ENCODE measurements around the gene TRPC4AP. TPM values are rescaled to one million over a fixed set of nuclear protein-coding genes. Genes with fewer than 3 reads are reported as not detected.

The TRPC4AP gene
- total and polyA plus RNA-seq, 10 of the 15 experiments (the other 5 are each of a cell fraction or from before 2014, with no cell fraction given): 1.1 to 61.7 (median 41.2) TPM

GRCh38 chr20:35013421-35014411 lies 78.9 kb downstream of the TRPC4AP start:
- Histone ChIP-seq H2AFZ (ENCODE audit: control insufficient read depth, low read depth, low read length) (no peak overlapping the region), H3K9me3 (replicated peaks; ENCODE audit: control insufficient read depth, insufficient read depth, low read length) (no peaks in the 10 kb centered on the region), H3K27me3 (replicated peaks in 1 of 2; ENCODE audit: control insufficient read depth in 2 of 2, insufficient read depth in 2 of 2, low read length in 1 of 2) (no peaks in the 10 kb centered on the region), H3K9ac (ENCODE audit: control insufficient read depth, insufficient read depth, low read length) (no peak overlapping the region), H3K4me3 (no peak overlapping the region), H3K27ac (ENCODE audit: control insufficient read depth, insufficient read depth) (no peak overlapping the region), H3K79me2 (ENCODE audit: control insufficient read depth, insufficient read depth, low read length) (no peaks in the 10 kb centered on the region), H4K20me1 (ENCODE audit: control insufficient read depth, insufficient read depth) (no peaks in the 10 kb centered on the region), H3K36me3 (ENCODE audit: control insufficient read depth in 2 of 2, insufficient read depth in 2 of 2, low read length in 1 of 2) (peaks cover 26 to 35% of the 10 kb centered on the region in 2 experiments), H3K4me1 (ENCODE audit: control insufficient read depth, insufficient read depth, low read length) (no peaks in the 10 kb centered on the region; the same call in 1 of the 2 replicates), H3K4me2 (ENCODE audit: control insufficient read depth, insufficient read depth) (no peak overlapping the region)
- CTCF ChIA-PET: no interaction called here
- BruUV-seq (replicated peaks): no TSS peak
- no peak for ATAC-seq
- in situ Hi-C loops (cut with MboI): no loop called here
- DNase-seq (ENCODE audit: low read depth, low spot score): no peak
- RAD21 ChIA-PET (ENCODE audit: unreplicated experiment): no interaction called here
- TF ChIP-seq HDAC6 (IDR thresholded peaks at IDR 0.05; ENCODE audit: unreplicated experiment) (no peak), SIX5 (IDR thresholded peaks at IDR 0.05; ENCODE audit: low read depth, low read length, severe bottlenecking) (no peak), BRCA1 (IDR thresholded peaks at IDR 0.05; ENCODE audit: low read depth, low read length) (no peak), STAT1 (conservative IDR thresholded peaks at IDR 0.05) (no peak), RFX5 (IDR thresholded peaks at IDR 0.05; ENCODE audit: low read depth, low read length) (no peak), USF2 (IDR thresholded peaks at IDR 0.05; ENCODE audit: borderline replicate concordance, low read depth, low read length) (no peak), ZBTB4 (CRISPR knock-in tag; IDR thresholded peaks at IDR 0.05) (no peak), NRF1 (conservative IDR thresholded peaks at IDR 0.05; ENCODE audit: low read depth, low read length) (no peak), SP1 (IDR thresholded peaks at IDR 0.05; ENCODE audit: low read depth, low read length) (no peak), SPI1 (IDR thresholded peaks at IDR 0.05; ENCODE audit: borderline replicate concordance, insufficient read depth, low read depth, low read length) (no peak), SUPT20H (IDR thresholded peaks at IDR 0.05; ENCODE audit: borderline replicate concordance, control insufficient read depth, low read depth, low read length) (no peak), PBX3 (IDR thresholded peaks at IDR 0.05; ENCODE audit: insufficient replicate concordance, low read depth, low read length) (no peak), BCLAF1 (IDR thresholded peaks at IDR 0.05) (no peak)
- POLR2A ChIA-PET: interaction anchor here (0.6 kb wide), 1 partner anchor 25 kb away, joined by 5 read pairs; no protein-coding TSS in a partner anchor
- no peak for FAIRE-seq
- WGBS (ENCODE audit: insufficient coverage, insufficient replicate concordance, low lambda C conversion rate, missing lambda C conversion rate): over 99% methylated on average over 12 of the region's 13 CpGs
- intact Hi-C loops (cut with micrococcal nuclease; ENCODE audit: unreplicated experiment): no loop called here
- SMC1A ChIA-PET (ENCODE audit: uncharacterized antibody, unreplicated experiment): interaction anchor here (1.2 kb wide), 1 partner anchor 137 kb away, joined by 3 read pairs; the partner anchor contains the start of gene ACSS2

Measured in GM12878 (cell line).